ENCODE measurements around the gene CBARP.
A peak's percentile ranks its signal among the peaks of the same experiment; 100 is the strongest.

The CBARP gene

DNA sequence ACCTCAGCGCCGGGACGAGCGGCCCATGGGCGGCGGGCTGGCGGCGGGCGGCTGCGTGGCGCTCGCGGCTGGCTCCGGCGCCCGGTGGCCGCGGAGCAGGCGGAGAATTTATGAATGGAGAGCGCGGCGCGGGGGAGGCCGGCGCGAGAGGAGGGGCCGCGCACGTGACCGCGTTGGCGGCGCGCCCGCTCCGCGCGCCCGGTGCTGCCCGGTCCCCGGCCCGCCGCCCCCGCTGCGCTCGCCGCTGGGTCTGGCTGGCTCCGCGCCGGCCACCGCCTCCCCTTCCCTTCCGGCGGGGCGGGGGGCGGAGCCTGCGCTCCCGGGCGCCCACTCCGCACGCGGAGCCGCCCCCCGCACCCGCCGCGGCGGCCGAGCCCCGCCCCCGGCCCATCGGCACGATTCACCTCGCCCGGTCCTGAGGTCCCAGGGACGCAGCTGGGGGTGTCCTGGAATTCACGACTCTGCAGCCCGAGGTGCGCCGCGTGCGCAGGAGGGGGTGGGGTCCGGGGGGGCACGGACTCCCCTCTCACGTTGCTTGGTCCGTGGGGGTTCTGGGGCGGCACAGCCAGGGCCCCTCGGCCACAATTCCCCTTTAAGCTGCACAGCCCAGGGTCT is at the start of gene CBARP:
Gene CBARP (minus strand): TSS at position 252 of the 615 bp plus-strand sequence. CDS start 1,905 bp downstream, outside the sequence.
- Histone ChIP-seq H3K4me1 (ENCODE audit: control insufficient read depth, insufficient read depth, low read length) (peaks cover 51% of the 10 kb centered on the region), H3K4me3 (ENCODE audit: low read length in 2 of 2) (peak within 1 kb of the TSS; percentile 57 to 72), H3K9ac (ENCODE audit: low read length in 2 of 2) (peak within 1 kb of the TSS in 1 of 2 donors; percentile 42), H3K27ac (ENCODE audit: low read length) (peak within 1 kb of the TSS; percentile 89), H3K9me3 (ENCODE audit: control insufficient read depth in 2 of 2, low read length in 2 of 2) (no peaks in the 10 kb centered on the region), H3K27me3 (ENCODE audit: control insufficient read depth in 1 of 2, insufficient read depth in 2 of 2, low read length in 2 of 2) (peaks cover 0 to 8% of the 10 kb centered on the region in 2 donors), H3K36me3 (ENCODE audit: control insufficient read depth in 2 of 2, insufficient read depth in 2 of 2, low read length in 2 of 2) (no peaks in the 10 kb centered on the region)

DNA sequence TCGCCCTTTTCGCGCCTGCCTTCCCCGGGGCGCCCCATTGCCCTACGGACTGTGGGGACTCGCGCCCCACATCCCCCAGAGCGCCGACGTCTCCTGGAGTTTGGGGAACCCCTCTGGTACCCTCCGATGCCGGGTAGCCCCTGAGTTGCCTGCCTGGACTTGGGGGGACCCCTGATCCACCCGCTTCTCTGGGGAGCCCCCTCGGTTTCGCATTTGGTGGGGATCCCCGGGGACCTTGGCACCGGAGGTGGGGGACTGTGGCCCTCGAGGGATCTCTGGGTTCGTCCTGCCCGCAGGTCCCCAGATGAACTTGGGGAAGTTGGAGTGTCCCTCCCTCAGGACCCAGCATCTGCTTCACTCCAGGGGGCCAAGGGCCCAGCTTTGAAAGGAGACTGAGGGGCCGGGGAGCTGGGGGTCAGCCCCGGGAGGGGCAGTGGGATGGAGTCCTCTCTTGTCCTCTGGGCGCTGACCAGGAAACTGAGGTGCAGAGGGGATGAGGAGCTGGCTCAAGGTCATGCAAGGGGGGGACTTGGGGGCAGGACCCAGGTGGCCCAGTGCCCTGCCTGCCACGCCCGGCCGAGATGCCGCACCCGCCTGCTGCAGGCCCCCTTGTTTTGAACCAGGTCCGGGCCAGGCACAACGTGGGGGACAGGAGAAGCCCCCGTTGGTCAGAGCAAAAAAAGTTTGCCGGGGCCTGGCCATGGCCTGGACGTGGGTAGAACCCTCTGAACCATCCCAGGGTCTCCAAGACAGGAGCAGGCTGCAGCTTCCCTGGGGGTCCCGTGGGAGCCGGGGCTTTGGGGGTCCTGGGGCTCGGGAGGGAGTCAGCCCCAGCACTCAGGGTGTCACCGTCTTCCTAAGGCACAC is 48.9 kb upstream of the CBARP start:
- H3K9me3 ChIP-seq (ENCODE audit: control insufficient read depth in 2 of 2, low read length in 2 of 2), result no peaks in the 10 kb centered on the region
- no peak overlapping the region for H3K27ac ChIP-seq (ENCODE audit: low read length)
- H3K27me3 ChIP-seq (ENCODE audit: control insufficient read depth in 1 of 2, insufficient read depth in 2 of 2, low read length in 2 of 2), result peaks cover 37 to 60% of the 10 kb centered on the region in 2 donors
- H3K36me3 ChIP-seq (ENCODE audit: control insufficient read depth in 2 of 2, insufficient read depth in 2 of 2, low read length in 2 of 2), result no peaks in the 10 kb centered on the region
- H3K4me3 ChIP-seq (ENCODE audit: low read length in 2 of 2), result no peak overlapping the region
- H3K9ac ChIP-seq (ENCODE audit: low read length in 2 of 2), result no peak overlapping the region
- peaks cover 2% of the 10 kb centered on the region for H3K4me1 ChIP-seq (ENCODE audit: control insufficient read depth, insufficient read depth, low read length)

- H3K4me1 ChIP-seq (ENCODE audit: control insufficient read depth, insufficient read depth, low read length), result peaks cover 2% of the 10 kb centered on the region
- no peak within 1 kb of the TSS for H3K9ac ChIP-seq (ENCODE audit: low read length in 2 of 2)
- no peaks in the 10 kb centered on the region for H3K9me3 ChIP-seq (ENCODE audit: control insufficient read depth in 2 of 2, low read length in 2 of 2)
- no peak within 1 kb of the TSS for H3K27ac ChIP-seq (ENCODE audit: low read length)
- H3K4me3 ChIP-seq (ENCODE audit: low read length in 2 of 2), result no peak within 1 kb of the TSS
- H3K36me3 ChIP-seq (ENCODE audit: control insufficient read depth in 2 of 2, insufficient read depth in 2 of 2, low read length in 2 of 2), result no peaks in the 10 kb centered on the region
- peaks cover 35 to 53% of the 10 kb centered on the region in 2 donors for H3K27me3 ChIP-seq (ENCODE audit: control insufficient read depth in 1 of 2, insufficient read depth in 2 of 2, low read length in 2 of 2)
Observed at GRCh38 chr19:1285737-1286360, 48.0 kb upstream of the CBARP start, which contains the start of gene EFNA2. EFNA2 (plus strand) TSS chr19:1285873; CDS start chr19:1286169, 296 bp downstream.

DNA sequence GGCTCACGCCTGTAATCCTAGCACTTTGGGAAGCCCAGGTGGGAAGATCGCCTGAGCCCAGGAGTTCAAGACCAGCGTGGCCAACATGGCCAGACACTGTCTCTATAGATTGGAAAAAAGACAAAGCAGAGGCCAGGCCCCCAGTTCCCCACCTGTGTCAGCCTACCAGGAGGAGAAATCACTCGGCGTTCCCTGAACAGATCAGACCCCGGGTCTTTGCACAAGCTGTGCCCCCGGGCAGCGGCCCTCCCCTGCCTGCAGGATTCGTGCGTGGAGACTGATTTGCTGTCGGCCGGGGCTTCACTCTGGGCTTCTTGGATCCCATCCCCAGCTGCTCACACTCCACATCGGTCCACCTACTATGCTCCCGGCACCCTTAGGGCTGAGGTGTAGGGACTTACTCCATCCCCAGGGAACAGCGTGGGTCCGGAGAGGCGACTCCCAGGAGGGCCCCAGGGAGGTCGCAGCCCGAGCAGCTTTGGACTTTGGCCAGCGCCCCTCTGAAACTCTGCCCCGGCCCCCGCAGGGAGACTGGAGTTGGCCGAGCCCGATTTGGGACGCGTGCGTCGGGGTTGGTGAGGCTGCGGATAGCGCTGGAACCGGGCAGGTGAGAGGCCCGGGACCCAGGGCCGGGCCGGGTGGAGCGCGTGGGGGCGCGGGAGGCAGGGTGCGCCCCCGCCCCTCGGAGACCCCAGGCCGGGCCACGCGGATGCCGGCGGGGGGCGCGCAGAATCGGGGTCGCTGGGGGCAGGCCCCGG is 47.4 kb upstream of the CBARP start:
- H3K9me3 ChIP-seq (ENCODE audit: control insufficient read depth in 2 of 2, low read length in 2 of 2), result no peaks in the 10 kb centered on the region
- peaks cover 2% of the 10 kb centered on the region for H3K4me1 ChIP-seq (ENCODE audit: control insufficient read depth, insufficient read depth, low read length)
- no peak overlapping the region for H3K27ac ChIP-seq (ENCODE audit: low read length)
- H3K36me3 ChIP-seq (ENCODE audit: control insufficient read depth in 2 of 2, insufficient read depth in 2 of 2, low read length in 2 of 2), result no peaks in the 10 kb centered on the region
- H3K4me3 ChIP-seq (ENCODE audit: low read length in 2 of 2), result no peak overlapping the region
- peaks cover 32 to 49% of the 10 kb centered on the region in 2 donors for H3K27me3 ChIP-seq (ENCODE audit: control insufficient read depth in 1 of 2, insufficient read depth in 2 of 2, low read length in 2 of 2)
- no peak overlapping the region for H3K9ac ChIP-seq (ENCODE audit: low read length in 2 of 2)

DNA sequence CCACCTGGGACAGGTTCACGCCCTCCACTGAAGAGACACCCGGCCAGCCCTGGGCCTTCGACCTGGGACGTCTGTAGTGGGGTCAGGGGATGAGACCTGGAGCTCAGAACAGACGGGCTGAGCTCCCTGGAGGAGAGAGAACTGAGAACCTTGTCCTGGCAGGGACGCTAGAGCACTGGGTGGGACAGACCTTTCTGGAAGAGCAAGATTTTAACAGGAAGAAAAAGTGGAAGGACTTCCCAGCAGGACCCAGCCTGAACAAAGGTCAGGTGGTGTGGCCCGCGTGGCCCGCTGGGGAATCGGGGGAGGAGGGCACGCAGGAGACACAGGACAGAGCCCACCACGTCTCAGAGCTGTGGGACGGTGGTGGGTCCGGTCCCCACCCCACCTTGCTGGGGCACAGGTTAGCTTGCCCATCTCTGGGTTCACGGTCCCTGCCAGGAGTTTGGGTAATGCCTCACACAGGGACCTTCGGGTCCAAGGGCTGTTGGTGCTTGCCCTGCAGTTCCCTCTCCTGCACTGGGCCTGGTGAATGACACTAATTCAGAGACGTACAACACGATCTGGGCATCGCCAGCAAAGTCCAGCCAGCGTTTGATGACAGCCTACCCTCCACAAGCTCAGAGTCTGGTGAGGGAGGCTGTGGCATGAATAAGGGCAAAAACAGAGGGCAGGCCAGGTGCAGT is 46.6 kb upstream of the CBARP start:
- H3K36me3 ChIP-seq (ENCODE audit: control insufficient read depth in 2 of 2, insufficient read depth in 2 of 2, low read length in 2 of 2), result peaks cover 0 to under 1% of the 10 kb centered on the region in 2 donors
- peaks cover 4% of the 10 kb centered on the region for H3K4me1 ChIP-seq (ENCODE audit: control insufficient read depth, insufficient read depth, low read length)
- H3K9me3 ChIP-seq (ENCODE audit: control insufficient read depth in 2 of 2, low read length in 2 of 2), result no peaks in the 10 kb centered on the region
- no peak overlapping the region for H3K27ac ChIP-seq (ENCODE audit: low read length)
- no peak overlapping the region for H3K9ac ChIP-seq (ENCODE audit: low read length in 2 of 2)
- H3K27me3 ChIP-seq (ENCODE audit: control insufficient read depth in 1 of 2, insufficient read depth in 2 of 2, low read length in 2 of 2), result peaks cover 32 to 48% of the 10 kb centered on the region in 2 donors
- no peak overlapping the region for H3K4me3 ChIP-seq (ENCODE audit: low read length in 2 of 2)

GRCh38 chr19:1283917-1284292 is 46.1 kb upstream of the CBARP start:
- no peak overlapping the region for H3K9ac ChIP-seq (ENCODE audit: low read length in 2 of 2)
- no peak overlapping the region for H3K4me3 ChIP-seq (ENCODE audit: low read length in 2 of 2)
- peaks cover 32 to 46% of the 10 kb centered on the region in 2 donors for H3K27me3 ChIP-seq (ENCODE audit: control insufficient read depth in 1 of 2, insufficient read depth in 2 of 2, low read length in 2 of 2)
- H3K36me3 ChIP-seq (ENCODE audit: control insufficient read depth in 2 of 2, insufficient read depth in 2 of 2, low read length in 2 of 2), result peaks cover 3 to 6% of the 10 kb centered on the region in 2 donors
- no peaks in the 10 kb centered on the region for H3K9me3 ChIP-seq (ENCODE audit: control insufficient read depth in 2 of 2, low read length in 2 of 2)
- H3K27ac ChIP-seq (ENCODE audit: low read length), result no peak overlapping the region
- peaks cover 5% of the 10 kb centered on the region for H3K4me1 ChIP-seq (ENCODE audit: control insufficient read depth, insufficient read depth, low read length)

- Histone ChIP-seq H3K27me3 (ENCODE audit: control insufficient read depth in 1 of 2, insufficient read depth in 2 of 2, low read length in 2 of 2) (peaks cover 32 to 46% of the 10 kb centered on the region in 2 donors), H3K27ac (ENCODE audit: low read length) (no peak overlapping the region), H3K9ac (ENCODE audit: low read length in 2 of 2) (no peak overlapping the region), H3K4me1 (ENCODE audit: control insufficient read depth, insufficient read depth, low read length) (peaks cover 5% of the 10 kb centered on the region), H3K4me3 (ENCODE audit: low read length in 2 of 2) (no peak overlapping the region), H3K36me3 (ENCODE audit: control insufficient read depth in 2 of 2, insufficient read depth in 2 of 2, low read length in 2 of 2) (peaks cover 3 to 7% of the 10 kb centered on the region in 2 donors), H3K9me3 (ENCODE audit: control insufficient read depth in 2 of 2, low read length in 2 of 2) (no peaks in the 10 kb centered on the region)
Observed at GRCh38 chr19:1283207-1283916, 45.6 kb upstream of the CBARP start.

GRCh38 chr19:1282588-1283206 is 44.9 kb upstream of the CBARP start:
- Histone ChIP-seq H3K9me3 (ENCODE audit: control insufficient read depth in 2 of 2, low read length in 2 of 2) (no peaks in the 10 kb centered on the region), H3K36me3 (ENCODE audit: control insufficient read depth in 2 of 2, insufficient read depth in 2 of 2, low read length in 2 of 2) (peaks cover 3 to 7% of the 10 kb centered on the region in 2 donors), H3K27ac (ENCODE audit: low read length) (no peak overlapping the region), H3K9ac (ENCODE audit: low read length in 2 of 2) (no peak overlapping the region), H3K4me3 (ENCODE audit: low read length in 2 of 2) (no peak overlapping the region), H3K4me1 (ENCODE audit: control insufficient read depth, insufficient read depth, low read length) (peaks cover 5% of the 10 kb centered on the region), H3K27me3 (ENCODE audit: control insufficient read depth in 1 of 2, insufficient read depth in 2 of 2, low read length in 2 of 2) (peaks cover 28 to 42% of the 10 kb centered on the region in 2 donors)

DNA sequence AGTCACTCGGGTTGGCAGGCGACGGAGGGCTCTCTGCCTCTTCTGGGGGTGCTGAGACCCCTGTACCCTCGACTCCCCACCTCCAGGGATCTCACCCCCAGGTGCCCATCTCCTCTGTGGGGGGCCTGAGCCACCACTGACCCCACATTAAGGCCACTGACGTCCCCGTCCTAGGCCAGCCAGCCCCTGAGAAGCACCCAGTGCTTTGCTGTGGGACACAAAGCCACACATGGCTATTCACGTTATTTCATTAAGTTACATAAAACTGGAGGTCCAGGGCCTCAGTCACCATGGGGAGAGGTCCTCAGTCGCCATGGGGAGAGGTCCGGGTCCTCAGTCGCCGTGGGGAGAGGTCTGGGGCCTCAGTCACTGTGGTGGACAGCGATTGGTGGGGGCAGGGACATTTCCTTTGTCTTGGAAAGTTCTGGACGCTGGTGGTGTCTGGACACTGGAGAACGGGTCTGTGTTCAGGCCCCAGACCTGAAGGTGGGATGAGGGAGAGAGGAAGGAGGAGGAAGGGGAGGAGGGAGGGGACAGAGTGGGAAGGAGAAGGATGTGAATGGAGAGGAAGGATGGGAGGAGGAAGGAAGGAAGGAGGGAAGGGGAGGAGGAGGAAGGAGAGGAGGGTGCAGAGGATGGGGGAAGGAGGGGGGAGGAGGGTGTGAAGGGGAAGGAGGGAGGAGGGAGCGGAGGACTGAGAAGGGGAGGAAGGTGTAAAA is 43.9 kb upstream of the CBARP start:
- H3K27ac ChIP-seq (ENCODE audit: low read length), result no peak overlapping the region
- peaks cover 5% of the 10 kb centered on the region for H3K4me1 ChIP-seq (ENCODE audit: control insufficient read depth, insufficient read depth, low read length)
- H3K27me3 ChIP-seq (ENCODE audit: control insufficient read depth in 1 of 2, insufficient read depth in 2 of 2, low read length in 2 of 2), result peaks cover 21 to 33% of the 10 kb centered on the region in 2 donors
- no peak overlapping the region for H3K9ac ChIP-seq (ENCODE audit: low read length in 2 of 2)
- no peaks in the 10 kb centered on the region for H3K9me3 ChIP-seq (ENCODE audit: control insufficient read depth in 2 of 2, low read length in 2 of 2)
- no peak overlapping the region for H3K4me3 ChIP-seq (ENCODE audit: low read length in 2 of 2)
- H3K36me3 ChIP-seq (ENCODE audit: control insufficient read depth in 2 of 2, insufficient read depth in 2 of 2, low read length in 2 of 2), result peaks cover 3 to 7% of the 10 kb centered on the region in 2 donors
